HFFc6 (cell line): ENCODE results near the gene CARD9. TPM values are rescaled to one million over a fixed set of nuclear protein-coding genes. Genes with fewer than 3 reads are reported as not detected.

ENCODE experiments used
- DNase-seq: peaks from one replicate; pipeline ENCODE4 v3.0.0-alpha.2; 2018
- H3K27ac Mint-ChIP-seq: 2 replicates; pipeline ENCODE4 v1.8.0; 2020; ENCODE audit warnings: mild to moderate bottlenecking, mixed read lengths
- H3K27me3 Mint-ChIP-seq: 2 replicates; pipeline ENCODE4 v1.8.0; 2021; ENCODE audit warnings: mild to moderate bottlenecking, moderate library complexity, mixed read lengths; ENCODE audit not compliant: insufficient read depth
- H3K36me3 Mint-ChIP-seq: 2 replicates; pipeline ENCODE4 v1.8.0; 2021; ENCODE audit warnings: low read depth, mixed read lengths
- H3K4me1 Mint-ChIP-seq: 2 replicates; pipeline ENCODE4 v1.8.0; 2020; ENCODE audit warnings: low read depth, mixed read lengths
- H3K4me3 Mint-ChIP-seq: 2 replicates; pipeline ENCODE4 v1.8.0; 2020; ENCODE audit warnings: mild to moderate bottlenecking, moderate library complexity, mixed read lengths
- H3K9me3 Mint-ChIP-seq: 2 replicates; pipeline ENCODE4 v1.8.0; 2020; ENCODE audit warnings: mild to moderate bottlenecking, mixed read lengths
- total RNA-seq, 6 experiments: library from RNA; stranded (reverse); fragmentation: NEBNext Ultra II Directional; extraction: Animal tissue kit (Norgen Biotek cat#: 25700); gene quantifications; 2 replicates in 1 of 6; 3 replicates in 5 of 6; pipeline ENCODE4 v1.2.3, GENCODE V29; 2021
- TF ChIP-seq, protein P1 (sequence below): fragments of 200-600 bp; sonication (generic); IDR thresholded peaks from 2 replicates; pipeline ENCODE4 v1.5.0; 2021; ENCODE audit warnings: antibody characterized with exemption, mild to moderate bottlenecking

Gene CARD9
- total RNA-seq, 6 experiments from 2014 or later, result 2.9 to 19.0 (median 3.2) TPM

DNA sequence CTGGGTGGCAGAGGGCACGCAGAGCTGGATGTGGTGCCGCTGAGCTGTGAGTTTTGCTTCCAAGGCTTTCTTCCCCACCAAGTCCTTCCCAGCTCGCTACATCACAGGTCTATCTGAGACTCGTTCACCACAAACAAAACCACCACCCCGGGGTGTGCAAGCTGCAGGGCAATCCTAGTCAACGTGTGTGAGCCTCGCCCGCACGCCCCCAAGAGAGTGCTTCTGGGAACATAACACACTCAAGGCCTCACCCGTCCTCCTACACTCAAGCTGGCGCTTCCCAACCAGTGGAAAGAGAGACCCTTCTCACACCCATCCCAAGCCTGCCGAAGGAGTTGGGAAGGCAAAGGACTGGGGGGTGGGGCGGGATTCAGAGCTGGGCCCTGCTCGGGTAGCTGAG is 15.9 kb upstream of the CARD9 start:
- Mint-ChIP-seq H3K9me3 (no peaks in the 10 kb centered on the region), H3K36me3 (peaks cover 29% of the 10 kb centered on the region), H3K27ac (no peak overlapping the region), H3K4me1 (no peaks in the 10 kb centered on the region), H3K27me3 (peaks cover 2% of the 10 kb centered on the region; the same call in 1 of the 2 replicates), H3K4me3 (no peak overlapping the region)
- DNase-seq, result no peak
- TF ChIP-seq, protein P1, sequence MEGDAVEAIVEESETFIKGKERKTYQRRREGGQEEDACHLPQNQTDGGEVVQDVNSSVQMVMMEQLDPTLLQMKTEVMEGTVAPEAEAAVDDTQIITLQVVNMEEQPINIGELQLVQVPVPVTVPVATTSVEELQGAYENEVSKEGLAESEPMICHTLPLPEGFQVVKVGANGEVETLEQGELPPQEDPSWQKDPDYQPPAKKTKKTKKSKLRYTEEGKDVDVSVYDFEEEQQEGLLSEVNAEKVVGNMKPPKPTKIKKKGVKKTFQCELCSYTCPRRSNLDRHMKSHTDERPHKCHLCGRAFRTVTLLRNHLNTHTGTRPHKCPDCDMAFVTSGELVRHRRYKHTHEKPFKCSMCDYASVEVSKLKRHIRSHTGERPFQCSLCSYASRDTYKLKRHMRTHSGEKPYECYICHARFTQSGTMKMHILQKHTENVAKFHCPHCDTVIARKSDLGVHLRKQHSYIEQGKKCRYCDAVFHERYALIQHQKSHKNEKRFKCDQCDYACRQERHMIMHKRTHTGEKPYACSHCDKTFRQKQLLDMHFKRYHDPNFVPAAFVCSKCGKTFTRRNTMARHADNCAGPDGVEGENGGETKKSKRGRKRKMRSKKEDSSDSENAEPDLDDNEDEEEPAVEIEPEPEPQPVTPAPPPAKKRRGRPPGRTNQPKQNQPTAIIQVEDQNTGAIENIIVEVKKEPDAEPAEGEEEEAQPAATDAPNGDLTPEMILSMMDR, result no peak

DNA sequence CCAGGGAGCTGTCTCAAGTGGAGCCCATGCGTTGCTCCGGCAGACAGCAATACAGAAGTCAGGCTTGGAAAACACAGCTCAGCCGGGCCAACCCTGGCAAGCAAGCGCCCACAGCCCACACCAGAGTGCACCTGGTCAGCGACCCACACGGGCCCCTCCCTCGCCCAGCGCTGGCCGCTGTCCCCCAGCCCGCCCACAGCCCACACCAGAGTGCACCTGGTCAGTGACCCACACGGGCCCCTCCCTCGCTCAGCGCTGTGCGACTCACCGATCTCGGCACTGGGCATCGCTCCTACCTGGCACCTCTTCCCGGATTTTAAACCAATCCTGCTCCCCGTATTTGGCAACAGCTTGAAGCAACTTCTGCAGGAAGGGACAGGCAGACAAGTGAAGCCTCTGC is 13.7 kb upstream of the CARD9 start:
- H3K27ac Mint-ChIP-seq, result no peak overlapping the region
- DNase-seq, result no peak
- peaks cover 29% of the 10 kb centered on the region for H3K36me3 Mint-ChIP-seq
- TF ChIP-seq, protein P1, result no peak
- no peaks in the 10 kb centered on the region for H3K9me3 Mint-ChIP-seq
- no peaks in the 10 kb centered on the region for H3K4me1 Mint-ChIP-seq
- no peak overlapping the region for H3K4me3 Mint-ChIP-seq
- no peaks in the 10 kb centered on the region; the same call in 1 of the 2 replicates for H3K27me3 Mint-ChIP-seq

DNA sequence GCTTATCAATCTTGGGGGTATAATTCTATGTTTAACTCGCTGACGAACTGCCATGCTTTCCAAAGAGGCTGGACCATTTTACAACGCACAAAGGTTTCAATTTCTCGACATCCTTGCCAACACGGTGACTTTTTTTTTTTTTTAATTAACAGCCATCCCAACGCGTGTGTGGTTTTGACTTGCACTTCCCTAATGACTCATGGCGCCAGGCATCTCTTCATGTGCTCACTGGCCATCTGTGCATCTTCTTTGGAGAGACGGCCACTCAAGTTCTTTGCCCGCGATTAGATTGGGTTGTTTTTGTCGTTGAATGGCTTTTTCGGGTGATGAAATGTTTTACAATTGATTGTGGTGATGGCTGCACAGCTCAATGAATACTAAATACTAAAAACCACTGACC is 12.5 kb upstream of the CARD9 start:
- Mint-ChIP-seq H3K36me3 (peaks cover 18% of the 10 kb centered on the region), H3K27ac (no peak overlapping the region), H3K9me3 (no peaks in the 10 kb centered on the region), H3K4me3 (no peak overlapping the region), H3K4me1 (no peaks in the 10 kb centered on the region), H3K27me3 (no peaks in the 10 kb centered on the region; the same call in none of the 2 replicates)
- DNase-seq, result no peak
- TF ChIP-seq, protein P1, result no peak

DNA sequence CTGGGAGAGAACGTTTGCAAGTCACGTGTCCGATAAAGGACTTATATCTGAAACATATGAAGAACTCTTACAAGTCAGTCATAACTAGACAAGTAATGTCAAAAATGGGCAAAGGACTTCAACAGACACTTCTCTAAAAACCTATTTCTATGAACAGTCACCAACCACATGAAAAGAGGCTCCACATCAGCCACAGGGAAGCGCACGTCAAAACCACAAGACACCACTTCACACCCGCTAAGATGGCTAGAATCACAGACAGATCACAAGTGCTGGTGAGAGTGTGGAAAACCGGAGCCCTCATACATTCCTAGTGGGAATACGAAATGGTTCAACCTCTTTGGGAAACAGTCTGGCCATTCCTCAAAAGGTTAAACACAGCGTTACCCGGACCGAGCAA is 11.5 kb upstream of the CARD9 start:
- TF ChIP-seq, protein P1, result no peak
- Mint-ChIP-seq H3K36me3 (peaks cover 17% of the 10 kb centered on the region), H3K9me3 (no peaks in the 10 kb centered on the region), H3K27ac (no peak overlapping the region), H3K4me1 (no peaks in the 10 kb centered on the region), H3K4me3 (no peak overlapping the region), H3K27me3 (no peaks in the 10 kb centered on the region; the same call in none of the 2 replicates)
- DNase-seq, result no peak

DNA sequence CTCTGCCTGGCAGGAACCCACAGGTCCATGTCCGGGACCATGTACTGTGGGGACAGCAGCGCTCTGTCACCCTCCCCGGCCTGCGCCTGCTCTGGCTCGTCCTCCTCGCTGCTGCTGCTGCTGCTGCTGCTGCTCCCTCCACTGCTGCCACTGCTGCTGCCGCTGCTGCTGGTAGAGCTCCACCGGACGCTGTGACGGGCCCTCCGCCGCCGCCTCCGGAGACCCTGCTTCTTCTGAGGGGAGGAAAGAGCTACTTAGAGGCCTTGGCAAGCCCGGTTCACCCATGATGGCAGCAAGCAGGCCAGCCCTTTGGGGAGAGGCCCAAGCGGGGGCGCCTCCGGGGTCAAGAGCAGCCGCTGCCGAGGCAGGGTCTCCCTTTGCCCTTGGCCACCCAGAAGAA is 10.0 kb upstream of the CARD9 start:
- Mint-ChIP-seq H3K36me3 (peaks cover 13% of the 10 kb centered on the region), H3K27me3 (no peaks in the 10 kb centered on the region; the same call in none of the 2 replicates), H3K4me1 (no peaks in the 10 kb centered on the region), H3K27ac (no peak overlapping the region), H3K4me3 (no peak overlapping the region), H3K9me3 (no peaks in the 10 kb centered on the region)
- TF ChIP-seq, protein P1, result no peak
- no peak for DNase-seq
